NT2/D1 (cell line): ENCODE results near the gene MAST4.

Experiments
- SUZ12 ChIP-seq: IDR thresholded peaks from 2 replicates; pipeline ENCODE4 v1.6.1; 2011; ENCODE audit not compliant: insufficient read length, insufficient read depth; ENCODE audit errors: extremely low read depth
- YY1 ChIP-seq: IDR thresholded peaks from 2 replicates; pipeline ENCODE4 v1.6.1; 2011; ENCODE audit not compliant: insufficient read length, insufficient read depth
- ZNF274 ChIP-seq: IDR thresholded peaks from 2 replicates; pipeline ENCODE4 v1.6.1; 2011; ENCODE audit warnings: mild to moderate bottlenecking, low read depth, low read length

DNA sequence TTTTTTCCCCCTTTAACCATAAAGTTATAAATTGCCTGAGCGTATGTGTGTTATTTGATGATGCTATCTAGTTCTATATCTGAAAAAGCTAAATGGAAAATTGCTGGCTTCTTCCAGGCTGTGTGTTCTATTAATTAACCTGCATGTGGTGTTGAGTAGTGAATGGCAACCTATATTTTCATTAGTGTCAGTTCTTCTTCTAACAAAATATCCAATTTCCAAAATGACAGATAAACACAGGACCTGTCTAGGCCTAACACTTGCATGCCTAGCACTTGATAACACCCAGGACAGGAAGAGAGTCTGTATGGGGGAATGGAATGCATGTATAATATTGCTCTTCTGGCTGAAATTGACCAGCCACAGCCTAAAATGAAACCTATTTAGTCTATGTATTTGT lies 508.7 kb downstream of the MAST4 start:
- TF ChIP-seq ZNF274: no peak
- TF ChIP-seq YY1: no peak
- TF ChIP-seq SUZ12: no peak
